HL-60/S4 (cell line): ENCODE data around the gene ST6GALNAC6.

Experiments
- in situ Hi-C: fragments of 300-500 bp; cut with MboI; formaldehyde crosslinking; loops from 2 replicates; pipeline ENCODE4 v1.14.3; 2022; ENCODE audit warnings: low sequenced_read_pairs

Gene ST6GALNAC6

GRCh38 chr9:127863191-127863621 is 36.2 kb downstream of the ST6GALNAC6 start:
- in situ Hi-C loops = loop anchor here (10.0 kb wide), 1 partner anchor 268 kb away; no protein-coding TSS in a partner anchor

GRCh38 chr9:127862075-127863011 is 37.1 kb downstream of the ST6GALNAC6 start:
- in situ Hi-C loops = loop anchor here (10.0 kb wide), 1 partner anchor 268 kb away; no protein-coding TSS in a partner anchor

GRCh38 chr9:127860779-127861178 is 38.6 kb downstream of the ST6GALNAC6 start:
- in situ Hi-C loops = loop anchor here (10.0 kb wide), 1 partner anchor 266 kb away; no protein-coding TSS in a partner anchor

- in situ Hi-C loops = loop anchor here (10.0 kb wide), 1 partner anchor 265 kb away; no protein-coding TSS in a partner anchor
Measured at GRCh38 chr9:127860260-127860659, 39.1 kb downstream of the ST6GALNAC6 start.

- in situ Hi-C loops = no loop called here
Measured at GRCh38 chr9:127858041-127858512, 41.3 kb downstream of the ST6GALNAC6 start.

GRCh38 chr9:127857278-127857677 is 42.1 kb downstream of the ST6GALNAC6 start:
- in situ Hi-C loops = no loop called here

- in situ Hi-C loops = no loop called here
Measured at GRCh38 chr9:127856729-127857116, 42.7 kb downstream of the ST6GALNAC6 start.

GRCh38 chr9:127856094-127856728 is 43.2 kb downstream of the ST6GALNAC6 start:
- in situ Hi-C loops = no loop called here

GRCh38 chr9:127855522-127855921 is 43.9 kb downstream of the ST6GALNAC6 start:
- in situ Hi-C loops = no loop called here

- in situ Hi-C loops = no loop called here
Measured at GRCh38 chr9:127854960-127855359, 44.4 kb downstream of the ST6GALNAC6 start.

GRCh38 chr9:127854184-127854806 is 45.1 kb downstream of the ST6GALNAC6 start, which contains the start of gene ENG:
ENG (minus strand) TSS chr9:127854658; CDS start chr9:127854355, 303 bp downstream.
- in situ Hi-C loops = no loop called here

GRCh38 chr9:127853312-127854183 is 45.9 kb downstream of the ST6GALNAC6 start:
- in situ Hi-C loops = no loop called here

GRCh38 chr9:127852829-127853228 is 46.6 kb downstream of the ST6GALNAC6 start:
- in situ Hi-C loops = no loop called here

- in situ Hi-C loops = no loop called here
Measured at GRCh38 chr9:127850286-127850830, 49.0 kb downstream of the ST6GALNAC6 start.

GRCh38 chr9:127848756-127849504 is 50.5 kb downstream of the ST6GALNAC6 start:
- in situ Hi-C loops = no loop called here

- in situ Hi-C loops = no loop called here
Measured at GRCh38 chr9:127847833-127848755, 51.3 kb downstream of the ST6GALNAC6 start.

GRCh38 chr9:127847178-127847510 is 52.3 kb downstream of the ST6GALNAC6 start:
- in situ Hi-C loops = no loop called here
